ENCODE data around the gene KLHDC1.

Gene KLHDC1

DNA sequence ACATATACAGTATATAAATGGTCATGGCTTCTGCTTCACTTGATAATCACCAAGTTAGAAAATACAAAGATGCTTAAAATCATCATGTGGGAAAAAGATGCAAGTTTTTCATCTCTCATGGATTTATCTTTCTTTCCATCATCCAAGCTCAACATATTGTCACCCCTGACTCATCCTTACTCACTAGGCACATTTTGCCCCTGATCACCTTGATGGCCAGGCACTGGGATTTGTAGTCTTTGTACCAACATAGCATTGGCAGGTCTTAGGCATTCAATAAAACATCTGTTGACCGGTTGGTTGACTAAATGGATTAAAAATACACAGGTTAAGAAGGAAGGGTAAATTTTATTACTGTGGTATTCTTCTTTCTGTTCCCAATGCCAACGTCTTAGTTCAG is 103.1 kb downstream of the KLHDC1 start:
- DNase-seq, result no peak

All from NCI-H526 (cell line).